Astrocyte (in vitro differentiated cells and primary cell): ENCODE data around the gene NT5C. TPM values are rescaled to one million over a fixed set of nuclear protein-coding genes. Genes with fewer than 3 reads are reported as not detected.

Source experiments
- DNase-seq: peaks from one replicate; pipeline ENCODE4 v3.0.0-alpha.2; 2010; ENCODE audit warnings: low read depth
- FAIRE-seq: peaks from 2 replicates; lab custom pipeline; 2011; peaks lifted over from hg19 to GRCh38; lab: Jason Lieb, UNC
- H2AFZ ChIP-seq: 2 replicates; pipeline ENCODE4 v1.6.0; 2012; ENCODE audit warnings: low read depth, low read length, inconsistent platforms
- H3K27ac ChIP-seq: 2 replicates; pipeline ENCODE4 v1.5.1; 2011; ENCODE audit warnings: low read depth, low read length, inconsistent platforms
- H3K27me3 ChIP-seq: 2 replicates; pipeline ENCODE4 v1.6.0; 2011; ENCODE audit warnings: low read length, inconsistent platforms; ENCODE audit not compliant: insufficient read depth
- H3K36me3 ChIP-seq: 2 replicates; pipeline ENCODE4 v1.5.1; 2011; ENCODE audit warnings: low read length, inconsistent platforms; ENCODE audit not compliant: insufficient read depth
- H3K4me1 ChIP-seq: 2 replicates; pipeline ENCODE4 v1.5.1; 2011; ENCODE audit warnings: low read length, inconsistent platforms; ENCODE audit not compliant: insufficient read depth
- H3K4me2 ChIP-seq: 2 replicates; pipeline ENCODE4 v1.6.0; 2012; ENCODE audit warnings: low read length, inconsistent platforms
- H3K4me3 ChIP-seq: 2 replicates; pipeline ENCODE4 v1.5.1; 2011; ENCODE audit warnings: low read depth, mild to moderate bottlenecking, low read length, inconsistent platforms; ENCODE audit not compliant: insufficient read depth
- H3K79me2 ChIP-seq: 2 replicates; pipeline ENCODE4 v1.6.0; 2012; ENCODE audit warnings: mild to moderate bottlenecking, low read length, inconsistent platforms; ENCODE audit not compliant: insufficient read depth
- H3K9ac ChIP-seq: 2 replicates; pipeline ENCODE4 v1.6.0; 2012; ENCODE audit warnings: mild to moderate bottlenecking, low read length, inconsistent platforms
- H3K9me3 ChIP-seq: 2 replicates; pipeline ENCODE4 v1.5.1; 2012; ENCODE audit warnings: low read depth, mild to moderate bottlenecking, low read length, inconsistent platforms; ENCODE audit not compliant: insufficient read depth
- H4K20me1 ChIP-seq: 2 replicates; pipeline ENCODE4 v1.6.0; 2012; ENCODE audit warnings: low read length, inconsistent platforms; ENCODE audit not compliant: insufficient read depth
- H3K27ac Mint-ChIP-seq: one replicate; pipeline ENCODE4 v1.8.0; 2021; ENCODE audit warnings: mild to moderate bottlenecking, mixed read lengths; ENCODE audit not compliant: unreplicated experiment
- H3K27me3 Mint-ChIP-seq: one replicate; pipeline ENCODE4 v1.8.0; 2021; ENCODE audit warnings: low read depth, mixed read lengths; ENCODE audit not compliant: unreplicated experiment
- H3K36me3 Mint-ChIP-seq: one replicate; pipeline ENCODE4 v1.8.0; 2021; ENCODE audit warnings: low read depth, mixed read lengths; ENCODE audit not compliant: unreplicated experiment
- H3K4me1 Mint-ChIP-seq: one replicate; pipeline ENCODE4 v1.8.0; 2021; ENCODE audit warnings: low read depth, mixed read lengths; ENCODE audit not compliant: unreplicated experiment
- H3K4me3 Mint-ChIP-seq: one replicate; pipeline ENCODE4 v1.8.0; 2021; ENCODE audit warnings: mild to moderate bottlenecking, moderate library complexity, mixed read lengths; ENCODE audit not compliant: unreplicated experiment
- H3K9me3 Mint-ChIP-seq: one replicate; pipeline ENCODE4 v1.8.0; 2021; ENCODE audit warnings: mild to moderate bottlenecking, mixed read lengths; ENCODE audit not compliant: unreplicated experiment
- CTCF ChIP-seq: IDR thresholded peaks from 2 replicates; pipeline ENCODE4 v1.5.1; 2011; ENCODE audit warnings: low read depth, mild to moderate bottlenecking, inconsistent platforms, low read length, moderate library complexity; ENCODE audit not compliant: insufficient read depth
- EZH2 ChIP-seq: IDR thresholded peaks from 2 replicates; pipeline ENCODE4 v1.6.1; 2012; ENCODE audit warnings: mild to moderate bottlenecking, low read length, inconsistent platforms; ENCODE audit not compliant: insufficient read depth
- total RNA-seq: library from RNA; stranded (reverse); gene quantifications from 2 replicates; pipeline ENCODE4 v1.2.1, GENCODE V29; 2021

The NT5C gene
- total RNA-seq, 1 donor from 2014 or later: 29.5 TPM

GRCh38 chr17:75110234-75110937 lies 21.2 kb downstream of the NT5C start:
- Mint-ChIP-seq H3K27ac (peak overlapping the region; percentile 66), H3K27me3 (peaks cover 7% of the 10 kb centered on the region), H3K4me1 (peaks cover 9% of the 10 kb centered on the region), H3K4me3 (peak overlapping the region; percentile 91), H3K9me3 (peaks cover 2% of the 10 kb centered on the region), H3K36me3 (peaks cover 7% of the 10 kb centered on the region)
- Histone ChIP-seq H3K9ac (peak overlapping the region; percentile 78), H3K36me3 (no peaks in the 10 kb centered on the region), H3K4me1 (peaks cover 26% of the 10 kb centered on the region), H3K4me3 (peak overlapping the region; percentile 74), H3K4me2 (peak overlapping the region; percentile 94), H3K79me2 (peaks cover 7% of the 10 kb centered on the region), H2AFZ (peak overlapping the region; percentile 94), H3K27ac (no peak overlapping the region), H3K27me3 (peaks cover 3% of the 10 kb centered on the region), H3K9me3 (no peaks in the 10 kb centered on the region), H4K20me1 (peaks cover 6% of the 10 kb centered on the region)
- DNase-seq: no peak
- TF ChIP-seq EZH2: no peak
- FAIRE-seq: no peak

- DNase-seq (peak; percentile 54), FAIRE-seq (no peak)
- peaks cover 9% of the 10 kb centered on the region for H3K4me1 Mint-ChIP-seq
- H3K4me3 ChIP-seq: peak within 1 kb of the TSS; percentile 74
- no peaks in the 10 kb centered on the region for H3K36me3 ChIP-seq
- H3K27ac Mint-ChIP-seq: peak within 1 kb of the TSS; percentile 66
- H3K4me2 ChIP-seq: peak within 1 kb of the TSS; percentile 94
- peaks cover 7% of the 10 kb centered on the region for H3K36me3 Mint-ChIP-seq
- peaks cover 8% of the 10 kb centered on the region for H3K27me3 Mint-ChIP-seq
- peaks cover 5% of the 10 kb centered on the region for H4K20me1 ChIP-seq
- peaks cover 7% of the 10 kb centered on the region for H3K79me2 ChIP-seq
- H2AFZ ChIP-seq: peak within 1 kb of the TSS; percentile 94
- H3K9ac ChIP-seq: peak within 1 kb of the TSS; percentile 78
- peaks cover 3% of the 10 kb centered on the region for H3K27me3 ChIP-seq
- TF ChIP-seq EZH2: peak; percentile 66
- TF ChIP-seq CTCF: no peak
- no peak within 1 kb of the TSS for H3K27ac ChIP-seq
- H3K9me3 Mint-ChIP-seq: peaks cover 2% of the 10 kb centered on the region
- H3K4me1 ChIP-seq: peaks cover 25% of the 10 kb centered on the region
- H3K4me3 Mint-ChIP-seq: peak within 1 kb of the TSS; percentile 91
- H3K9me3 ChIP-seq: no peaks in the 10 kb centered on the region
These were observed 21.9 kb downstream of the NT5C start, which contains the start of gene ARMC7 for GRCh38 chr17:75109407-75110233. TSS of gene ARMC7 (plus strand) at chr17:75109969. CDS start at chr17:75110289, 320 bp downstream.

GRCh38 chr17:75109046-75109406 lies 22.5 kb downstream of the NT5C start:
- DNase-seq: no peak
- H3K9me3 Mint-ChIP-seq: peaks cover 2% of the 10 kb centered on the region

More at GRCh38 chr17:75109046-75109406, 22.5 kb downstream of the NT5C start:
- TF ChIP-seq CTCF (no peak), EZH2 (no peak)
- Mint-ChIP-seq H3K4me3 (peak overlapping the region; percentile 91), H3K27me3 (peaks cover 8% of the 10 kb centered on the region), H3K36me3 (peaks cover 7% of the 10 kb centered on the region), H3K4me1 (peaks cover 7% of the 10 kb centered on the region), H3K27ac (no peak overlapping the region)
- H3K36me3 ChIP-seq: no peaks in the 10 kb centered on the region
- H3K4me1 ChIP-seq: peaks cover 20% of the 10 kb centered on the region
- H3K9me3 ChIP-seq: no peaks in the 10 kb centered on the region
- H2AFZ ChIP-seq: peak overlapping the region; percentile 94
- H3K27ac ChIP-seq: no peak overlapping the region
- H3K9ac ChIP-seq: peak overlapping the region; percentile 78
- peak overlapping the region; percentile 74 for H3K4me3 ChIP-seq
- peaks cover 3% of the 10 kb centered on the region for H3K27me3 ChIP-seq
- peaks cover 3% of the 10 kb centered on the region for H4K20me1 ChIP-seq
- no peak for FAIRE-seq
- H3K79me2 ChIP-seq: peaks cover 7% of the 10 kb centered on the region
- peak overlapping the region; percentile 94 for H3K4me2 ChIP-seq
